ENCODE results near the gene SLC9A9. TPM values are rescaled to one million over a fixed set of nuclear protein-coding genes. Genes with fewer than 3 reads are reported as not detected.

SLC9A9 gene
- total RNA-seq, 1 donor from 2014 or later = 0.22 TPM

DNA sequence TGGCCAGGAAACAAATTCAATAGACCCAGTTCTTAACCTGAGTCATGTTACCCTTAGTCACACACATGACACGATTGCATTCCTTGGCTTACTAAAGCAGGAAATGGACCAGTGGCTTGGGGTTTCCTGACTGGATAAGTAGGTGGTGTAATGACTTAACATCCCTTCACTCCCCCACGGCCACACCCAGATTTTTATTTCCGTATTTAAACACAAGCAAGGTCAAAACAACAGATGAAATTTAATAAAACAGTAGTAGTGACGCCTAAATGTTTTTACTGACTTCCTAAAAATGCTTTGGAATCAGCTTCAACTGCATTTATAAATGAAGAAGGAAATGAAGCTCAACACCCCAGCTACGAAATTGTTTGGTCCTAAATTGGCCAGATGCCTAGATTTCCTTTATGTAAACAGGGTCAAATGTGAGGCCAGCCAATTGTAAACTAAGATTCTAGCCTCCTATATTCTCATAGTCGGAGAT is 404.4 kb downstream of the SLC9A9 start:
- no peak overlapping the region for H3K4me3 ChIP-seq
- TF ChIP-seq, protein P1, sequence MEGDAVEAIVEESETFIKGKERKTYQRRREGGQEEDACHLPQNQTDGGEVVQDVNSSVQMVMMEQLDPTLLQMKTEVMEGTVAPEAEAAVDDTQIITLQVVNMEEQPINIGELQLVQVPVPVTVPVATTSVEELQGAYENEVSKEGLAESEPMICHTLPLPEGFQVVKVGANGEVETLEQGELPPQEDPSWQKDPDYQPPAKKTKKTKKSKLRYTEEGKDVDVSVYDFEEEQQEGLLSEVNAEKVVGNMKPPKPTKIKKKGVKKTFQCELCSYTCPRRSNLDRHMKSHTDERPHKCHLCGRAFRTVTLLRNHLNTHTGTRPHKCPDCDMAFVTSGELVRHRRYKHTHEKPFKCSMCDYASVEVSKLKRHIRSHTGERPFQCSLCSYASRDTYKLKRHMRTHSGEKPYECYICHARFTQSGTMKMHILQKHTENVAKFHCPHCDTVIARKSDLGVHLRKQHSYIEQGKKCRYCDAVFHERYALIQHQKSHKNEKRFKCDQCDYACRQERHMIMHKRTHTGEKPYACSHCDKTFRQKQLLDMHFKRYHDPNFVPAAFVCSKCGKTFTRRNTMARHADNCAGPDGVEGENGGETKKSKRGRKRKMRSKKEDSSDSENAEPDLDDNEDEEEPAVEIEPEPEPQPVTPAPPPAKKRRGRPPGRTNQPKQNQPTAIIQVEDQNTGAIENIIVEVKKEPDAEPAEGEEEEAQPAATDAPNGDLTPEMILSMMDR (IDR thresholded peaks at IDR 0.05) = no peak
- no peak for TF ChIP-seq EZH2phosphoT487 (IDR thresholded peaks at IDR 0.05)
- no peak for TF ChIP-seq EZH2 (IDR thresholded peaks at IDR 0.05)
- H3K27me3 ChIP-seq = no peaks in the 10 kb centered on the region
- no peaks in the 10 kb centered on the region for H3K36me3 ChIP-seq
- no peak overlapping the region for H3K27ac ChIP-seq
- Mint-ChIP-seq H3K4me3 (no peak overlapping the region), H3K27me3 (ENCODE audit: insufficient read depth, low read depth) (no peaks in the 10 kb centered on the region), H3K36me3 (no peaks in the 10 kb centered on the region), H3K27ac (no peak overlapping the region), H3K9me3 (no peaks in the 10 kb centered on the region), H3K4me1 (peaks cover 2% of the 10 kb centered on the region)
- H3K4me1 ChIP-seq = no peaks in the 10 kb centered on the region
- H3K9me3 ChIP-seq (ENCODE audit: low read depth) = no peaks in the 10 kb centered on the region
- H3K79me2 ChIP-seq (ENCODE audit: low read depth) = no peaks in the 10 kb centered on the region
- no peak overlapping the region for H2AFZ ChIP-seq (replicated peaks)
- H3K4me2 ChIP-seq = no peak overlapping the region
- H3K9ac ChIP-seq = no peak overlapping the region
- peaks cover 12% of the 10 kb centered on the region for H3F3A ChIP-seq (ENCODE audit: low read depth)
- DNase-seq (ENCODE audit: low spot score) = no peak
- no peaks in the 10 kb centered on the region for H4K20me1 ChIP-seq (ENCODE audit: low read depth)

DNA sequence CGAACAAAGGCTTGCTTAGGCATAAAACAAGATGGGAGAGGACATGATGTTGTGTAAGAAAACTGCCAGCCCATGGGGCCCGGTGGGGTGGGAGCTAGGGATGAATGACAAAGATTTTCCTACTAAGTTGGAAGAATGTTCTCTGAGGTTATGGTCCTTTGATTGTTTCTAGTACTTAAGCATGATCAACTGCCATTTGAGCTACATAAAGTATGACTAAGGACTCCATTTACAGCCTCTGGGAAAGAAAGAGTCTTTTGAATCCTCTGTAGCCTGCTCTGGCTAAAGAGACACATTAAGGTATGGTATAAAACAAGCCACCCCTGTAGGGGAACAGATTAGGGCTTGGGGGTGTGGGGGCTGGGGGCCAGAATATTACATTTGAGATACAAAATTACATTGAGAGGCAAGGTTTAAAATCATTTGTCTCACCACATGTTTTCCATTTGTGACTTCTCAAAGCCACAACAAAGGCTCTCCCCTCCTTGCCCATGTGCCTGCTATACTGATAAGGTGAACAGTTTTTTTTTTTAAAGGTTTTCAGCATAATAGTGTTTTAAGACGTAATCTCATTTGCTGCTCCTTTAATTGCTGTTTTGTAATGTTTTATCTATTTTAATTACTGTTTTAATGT is 405.3 kb downstream of the SLC9A9 start:
- H3K9me3 ChIP-seq (ENCODE audit: low read depth) = no peaks in the 10 kb centered on the region
- H3K36me3 ChIP-seq = no peaks in the 10 kb centered on the region
- no peak overlapping the region for H3K4me3 ChIP-seq
- no peak overlapping the region for H3K9ac ChIP-seq
- H3K4me1 Mint-ChIP-seq = peaks cover 2% of the 10 kb centered on the region
- H3K4me1 ChIP-seq = no peaks in the 10 kb centered on the region
- no peaks in the 10 kb centered on the region for H3K27me3 Mint-ChIP-seq (ENCODE audit: insufficient read depth, low read depth)
- H3F3A ChIP-seq (ENCODE audit: low read depth) = peaks cover 5% of the 10 kb centered on the region
- H4K20me1 ChIP-seq (ENCODE audit: low read depth) = no peaks in the 10 kb centered on the region
- TF ChIP-seq, protein P1 (IDR thresholded peaks at IDR 0.05) = no peak
- no peak for TF ChIP-seq EZH2 (IDR thresholded peaks at IDR 0.05)
- no peak for TF ChIP-seq EZH2phosphoT487 (IDR thresholded peaks at IDR 0.05)
- no peak overlapping the region for H2AFZ ChIP-seq (replicated peaks)
- H3K9me3 Mint-ChIP-seq = no peaks in the 10 kb centered on the region
- no peaks in the 10 kb centered on the region for H3K36me3 Mint-ChIP-seq
- no peak for DNase-seq (ENCODE audit: low spot score)
- no peaks in the 10 kb centered on the region for H3K79me2 ChIP-seq (ENCODE audit: low read depth)
- no peak overlapping the region for H3K4me2 ChIP-seq
- no peaks in the 10 kb centered on the region for H3K27me3 ChIP-seq
- H3K4me3 Mint-ChIP-seq = no peak overlapping the region
- no peak overlapping the region for H3K27ac ChIP-seq
- H3K27ac Mint-ChIP-seq = no peak overlapping the region

DNA sequence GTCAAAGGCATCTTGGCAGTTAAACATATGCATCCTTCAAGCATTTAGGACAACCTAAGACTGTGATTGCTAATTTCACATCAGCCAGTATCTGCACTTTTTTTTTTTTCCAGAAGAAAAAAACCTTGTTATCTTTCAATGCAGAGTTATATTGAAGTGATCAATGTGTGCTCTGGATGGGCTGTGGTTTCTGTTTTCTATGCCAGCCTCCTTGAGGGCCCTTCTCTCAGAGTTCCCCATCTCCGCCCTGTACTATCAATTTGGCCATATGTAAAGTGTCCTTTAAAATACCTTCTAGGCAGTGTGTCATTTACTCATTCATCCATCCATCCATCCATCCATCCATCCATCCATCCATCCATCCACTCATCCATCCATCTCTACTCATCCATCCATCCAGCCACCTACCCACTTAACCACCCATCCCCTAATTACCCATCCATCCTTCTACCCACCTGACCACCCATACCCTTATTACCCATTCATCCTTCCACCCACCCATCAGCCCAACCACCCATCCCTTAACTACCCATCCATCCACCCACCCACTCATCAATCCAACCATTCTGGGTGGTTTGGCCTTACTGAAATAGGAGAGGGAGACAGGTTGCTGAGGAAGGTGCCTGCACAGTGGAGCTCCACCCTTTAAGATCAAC is 406.6 kb downstream of the SLC9A9 start:
- H3K4me1 Mint-ChIP-seq = peaks cover 2% of the 10 kb centered on the region
- H3K36me3 ChIP-seq = no peaks in the 10 kb centered on the region

More for the DNA sequence above, 406.6 kb downstream of the SLC9A9 start:
- no peak overlapping the region for H3K4me3 ChIP-seq
- Mint-ChIP-seq H3K4me3 (no peak overlapping the region), H3K36me3 (no peaks in the 10 kb centered on the region), H3K27me3 (ENCODE audit: insufficient read depth, low read depth) (peaks cover 2% of the 10 kb centered on the region), H3K9me3 (no peaks in the 10 kb centered on the region), H3K27ac (no peak overlapping the region)
- no peak for DNase-seq (ENCODE audit: low spot score)
- no peak overlapping the region for H2AFZ ChIP-seq (replicated peaks)
- no peak for TF ChIP-seq EZH2 (IDR thresholded peaks at IDR 0.05)
- no peak for TF ChIP-seq EZH2phosphoT487 (IDR thresholded peaks at IDR 0.05)
- TF ChIP-seq, protein P1 (IDR thresholded peaks at IDR 0.05) = no peak
- H3K27me3 ChIP-seq = no peaks in the 10 kb centered on the region
- H3K79me2 ChIP-seq (ENCODE audit: low read depth) = no peaks in the 10 kb centered on the region
- H3K27ac ChIP-seq = no peak overlapping the region
- H3K9ac ChIP-seq = no peak overlapping the region
- no peaks in the 10 kb centered on the region for H3F3A ChIP-seq (ENCODE audit: low read depth)
- H3K4me2 ChIP-seq = no peak overlapping the region
- H3K9me3 ChIP-seq (ENCODE audit: low read depth) = no peaks in the 10 kb centered on the region
- no peaks in the 10 kb centered on the region for H4K20me1 ChIP-seq (ENCODE audit: low read depth)
- H3K4me1 ChIP-seq = no peaks in the 10 kb centered on the region

Data from neural progenitor cell (in vitro differentiated cells).